Stimulated activated CD8-positive, alpha-beta memory T cell treated with anti-CD3 and anti-CD28 coated beads, Interleukin-12 subunit alpha, Interleukin-12 subunit beta, amount 100 ng/mL, for 24 hours (primary cell): ENCODE data around the gene ARMC5.
"Not testable (repeated sequence)": the region's sequence is repeated elsewhere in the genome, so short reads cannot be mapped to it uniquely, and the experiment has no call there.

Source experiments
- DNase-seq: peaks from one replicate; pipeline ENCODE4 v3.0.0-alpha.2; 2020; ENCODE audit errors: extremely low read depth

Gene ARMC5

GRCh38 chr16:31499928-31500327, 40.6 kb downstream of the ARMC5 start:
- DNase-seq = no peak

- no peak for DNase-seq
Observed at GRCh38 chr16:31501226-31501965, 42.1 kb downstream of the ARMC5 start.

GRCh38 chr16:31501966-31502348, 42.7 kb downstream of the ARMC5 start:
- DNase-seq = no peak

GRCh38 chr16:31502981-31503380, 43.7 kb downstream of the ARMC5 start:
- DNase-seq = no peak

GRCh38 chr16:31503555-31503954, 44.3 kb downstream of the ARMC5 start:
- DNase-seq = not testable (repeated sequence)

- DNase-seq = no peak
Observed at GRCh38 chr16:31504159-31504558, 44.9 kb downstream of the ARMC5 start.

GRCh38 chr16:31505483-31505882, 46.2 kb downstream of the ARMC5 start:
- no peak for DNase-seq

GRCh38 chr16:31507617-31507928, 48.3 kb downstream of the ARMC5 start:
- DNase-seq = no peak

GRCh38 chr16:31507929-31508705, 48.8 kb downstream of the ARMC5 start, which contains the start of gene RUSF1:
TSS of gene RUSF1 (minus strand) at chr16:31508391. CDS start at chr16:31508373, 18 bp downstream.
- peak; percentile 69 for DNase-seq

GRCh38 chr16:31508706-31509195, 49.5 kb downstream of the ARMC5 start:
- DNase-seq = no peak

- DNase-seq = no peak
Observed at GRCh38 chr16:31513126-31513525, 53.8 kb downstream of the ARMC5 start.

- no peak for DNase-seq
Observed at GRCh38 chr16:31513884-31514283, 54.6 kb downstream of the ARMC5 start.
